ENCODE measurements around the gene PAMR1. TPM values are rescaled to one million over a fixed set of nuclear protein-coding genes. Genes with fewer than 3 reads are reported as not detected.

The PAMR1 gene
- total and polyA plus RNA-seq, 10 of the 15 experiments (the other 5 are each of a cell fraction or from before 2014, with no cell fraction given): 0.04 TPM; not detected in 9

DNA sequence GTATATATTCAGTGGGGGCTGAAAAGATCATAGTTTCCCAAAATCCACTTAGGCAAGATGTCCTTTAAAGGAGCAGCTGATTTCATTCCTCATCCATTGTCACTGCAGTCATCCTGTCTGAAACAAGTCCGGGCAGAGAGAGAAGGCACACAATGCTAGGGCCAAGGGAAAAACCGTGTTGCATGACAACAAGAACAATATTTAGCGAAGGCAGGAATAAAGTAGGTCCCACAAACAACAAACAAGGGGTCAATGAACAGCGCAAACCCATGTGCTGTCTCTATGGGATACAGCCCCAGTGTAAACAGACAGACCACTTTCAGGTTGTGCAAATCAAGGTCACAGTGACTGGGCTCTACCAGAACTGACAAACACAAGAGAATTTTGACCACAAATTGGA, 9.0 kb downstream of the PAMR1 start:
- in situ Hi-C loops (cut with MboI) (no loop called here), intact Hi-C loops (cut with micrococcal nuclease; ENCODE audit: unreplicated experiment) (no loop called here)
- Histone ChIP-seq H3K79me2 (ENCODE audit: control insufficient read depth, insufficient read depth, low read length) (no peaks in the 10 kb centered on the region), H2AFZ (ENCODE audit: control insufficient read depth, low read depth, low read length) (no peak overlapping the region), H3K4me2 (ENCODE audit: control insufficient read depth, insufficient read depth) (no peak overlapping the region), H3K36me3 (ENCODE audit: control insufficient read depth in 2 of 2, insufficient read depth in 2 of 2, low read length in 1 of 2) (no peaks in the 10 kb centered on the region), H3K9me3 (replicated peaks; ENCODE audit: control insufficient read depth, insufficient read depth, low read length) (no peaks in the 10 kb centered on the region), H3K4me1 (ENCODE audit: control insufficient read depth, insufficient read depth, low read length) (no peaks in the 10 kb centered on the region), H3K4me3 (no peak overlapping the region), H3K27me3 (replicated peaks in 1 of 2; ENCODE audit: control insufficient read depth in 2 of 2, insufficient read depth in 2 of 2, low read length in 1 of 2) (no peaks in the 10 kb centered on the region; a peak in 4 of 4 replicates), H3K27ac (ENCODE audit: control insufficient read depth, insufficient read depth) (no peak overlapping the region), H4K20me1 (ENCODE audit: control insufficient read depth, insufficient read depth) (no peaks in the 10 kb centered on the region), H3K9ac (ENCODE audit: control insufficient read depth, insufficient read depth, low read length) (no peak overlapping the region)
- SMC1A ChIA-PET (ENCODE audit: uncharacterized antibody, unreplicated experiment): no interaction called here
- CTCF ChIA-PET: no interaction called here
- ATAC-seq (no peak), FAIRE-seq (no peak), DNase-seq (ENCODE audit: low read depth, low spot score) (no peak)
- POLR2A ChIA-PET: no interaction called here
- 24% methylated on average over 4 of the region's 4 CpGs for WGBS (ENCODE audit: insufficient coverage, insufficient replicate concordance, low lambda C conversion rate, missing lambda C conversion rate)
- no peak for TF ChIP-seq CREM (IDR thresholded peaks at IDR 0.05; ENCODE audit: low read depth)
- no peak for TF ChIP-seq NR2C2 (IDR thresholded peaks at IDR 0.05; ENCODE audit: borderline replicate concordance, control insufficient read depth, insufficient read length, low read depth)
- no peak for TF ChIP-seq TCF3 (IDR thresholded peaks at IDR 0.05; ENCODE audit: borderline replicate concordance, insufficient read depth, low read depth, low read length)
- TF ChIP-seq, protein P1, sequence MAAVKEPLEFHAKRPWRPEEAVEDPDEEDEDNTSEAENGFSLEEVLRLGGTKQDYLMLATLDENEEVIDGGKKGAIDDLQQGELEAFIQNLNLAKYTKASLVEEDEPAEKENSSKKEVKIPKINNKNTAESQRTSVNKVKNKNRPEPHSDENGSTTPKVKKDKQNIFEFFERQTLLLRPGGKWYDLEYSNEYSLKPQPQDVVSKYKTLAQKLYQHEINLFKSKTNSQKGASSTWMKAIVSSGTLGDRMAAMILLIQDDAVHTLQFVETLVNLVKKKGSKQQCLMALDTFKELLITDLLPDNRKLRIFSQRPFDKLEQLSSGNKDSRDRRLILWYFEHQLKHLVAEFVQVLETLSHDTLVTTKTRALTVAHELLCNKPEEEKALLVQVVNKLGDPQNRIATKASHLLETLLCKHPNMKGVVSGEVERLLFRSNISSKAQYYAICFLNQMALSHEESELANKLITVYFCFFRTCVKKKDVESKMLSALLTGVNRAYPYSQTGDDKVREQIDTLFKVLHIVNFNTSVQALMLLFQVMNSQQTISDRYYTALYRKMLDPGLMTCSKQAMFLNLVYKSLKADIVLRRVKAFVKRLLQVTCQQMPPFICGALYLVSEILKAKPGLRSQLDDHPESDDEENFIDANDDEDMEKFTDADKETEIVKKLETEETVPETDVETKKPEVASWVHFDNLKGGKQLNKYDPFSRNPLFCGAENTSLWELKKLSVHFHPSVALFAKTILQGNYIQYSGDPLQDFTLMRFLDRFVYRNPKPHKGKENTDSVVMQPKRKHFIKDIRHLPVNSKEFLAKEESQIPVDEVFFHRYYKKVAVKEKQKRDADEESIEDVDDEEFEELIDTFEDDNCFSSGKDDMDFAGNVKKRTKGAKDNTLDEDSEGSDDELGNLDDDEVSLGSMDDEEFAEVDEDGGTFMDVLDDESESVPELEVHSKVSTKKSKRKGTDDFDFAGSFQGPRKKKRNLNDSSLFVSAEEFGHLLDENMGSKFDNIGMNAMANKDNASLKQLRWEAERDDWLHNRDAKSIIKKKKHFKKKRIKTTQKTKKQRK (IDR thresholded peaks at IDR 0.05; ENCODE audit: low read depth, low read length): no peak
- no TSS peak for BruUV-seq (replicated peaks)
- RAD21 ChIA-PET (ENCODE audit: unreplicated experiment): no interaction called here
